ENCODE data around the gene MERTK.

MERTK gene

DNA sequence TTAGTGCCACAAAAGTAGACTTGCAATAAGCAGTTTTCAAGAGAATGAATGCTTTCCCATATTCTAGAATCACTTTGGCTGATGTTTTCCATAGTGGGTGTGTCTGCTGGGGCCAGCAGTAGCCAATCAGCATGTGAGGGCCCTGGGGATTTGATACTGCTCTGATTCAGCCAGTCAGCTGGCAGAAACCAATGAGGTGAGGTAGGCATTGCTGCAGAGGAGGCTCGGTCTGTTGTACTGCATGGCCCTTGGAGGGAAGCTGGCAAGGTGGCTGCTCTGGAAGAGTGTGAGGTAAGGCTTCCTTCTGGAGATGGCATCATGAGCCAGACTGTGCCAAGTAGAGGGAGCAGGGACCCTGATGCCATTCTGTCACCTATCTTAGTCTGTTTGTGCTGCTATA, 179.4 kb downstream of the MERTK start:
- DNase-seq (ENCODE audit: low spot score): no peak
